ENCODE measurements around the gene ZC3H4.

The ZC3H4 gene

GRCh38 chr19:47123406-47123805, 9.8 kb upstream of the ZC3H4 start:
- Histone ChIP-seq H3K9me3 (ENCODE audit: severe bottlenecking) (no peaks in the 10 kb centered on the region), H3K27ac (no peak overlapping the region), H3K36me3 (no peaks in the 10 kb centered on the region), H3K4me3 (ENCODE audit: low read depth, low read length) (no peak overlapping the region), H3K27me3 (ENCODE audit: insufficient read depth, low read depth, severe bottlenecking) (no peaks in the 10 kb centered on the region)
- DNase-seq: no peak
- TF ChIP-seq CTCF (IDR thresholded peaks at IDR 0.05; ENCODE audit: low read depth, low read length): no peak

- no peak for TF ChIP-seq CTCF (IDR thresholded peaks at IDR 0.05; ENCODE audit: low read depth, low read length)
- Histone ChIP-seq H3K36me3 (no peaks in the 10 kb centered on the region), H3K9me3 (ENCODE audit: severe bottlenecking) (no peaks in the 10 kb centered on the region), H3K27me3 (ENCODE audit: insufficient read depth, low read depth, severe bottlenecking) (no peaks in the 10 kb centered on the region), H3K27ac (no peak overlapping the region), H3K4me3 (ENCODE audit: low read depth, low read length) (no peak overlapping the region)
- no peak for DNase-seq
Observed at GRCh38 chr19:47122359-47123335, 9.1 kb upstream of the ZC3H4 start.

- DNase-seq: no peak
- no peak for TF ChIP-seq CTCF (IDR thresholded peaks at IDR 0.05; ENCODE audit: low read depth, low read length)
- Histone ChIP-seq H3K4me3 (ENCODE audit: low read depth, low read length) (no peak overlapping the region), H3K27me3 (ENCODE audit: insufficient read depth, low read depth, severe bottlenecking) (no peaks in the 10 kb centered on the region), H3K27ac (no peak overlapping the region), H3K9me3 (ENCODE audit: severe bottlenecking) (no peaks in the 10 kb centered on the region), H3K36me3 (no peaks in the 10 kb centered on the region)
Observed at GRCh38 chr19:47120470-47121067, 7.0 kb upstream of the ZC3H4 start.

GRCh38 chr19:47113850-47114651, 475 bp upstream of the ZC3H4 start:
- peak overlapping the region; percentile 97 for H3K4me3 ChIP-seq (ENCODE audit: low read depth, low read length)
- H3K27ac ChIP-seq: peak overlapping the region; percentile 100
- TF ChIP-seq CTCF (IDR thresholded peaks at IDR 0.05; ENCODE audit: low read depth, low read length): no peak
- H3K36me3 ChIP-seq: peaks cover 16% of the 10 kb centered on the region
- H3K27me3 ChIP-seq (ENCODE audit: insufficient read depth, low read depth, severe bottlenecking): no peaks in the 10 kb centered on the region
- no peaks in the 10 kb centered on the region for H3K9me3 ChIP-seq (ENCODE audit: severe bottlenecking)
- no peak for DNase-seq

- no peak for TF ChIP-seq CTCF (IDR thresholded peaks at IDR 0.05; ENCODE audit: low read depth, low read length)
- peak; percentile 79 for DNase-seq
- Histone ChIP-seq H3K9me3 (ENCODE audit: severe bottlenecking) (no peaks in the 10 kb centered on the region), H3K27me3 (ENCODE audit: insufficient read depth, low read depth, severe bottlenecking) (no peaks in the 10 kb centered on the region), H3K27ac (peak overlapping the region; percentile 100), H3K4me3 (ENCODE audit: low read depth, low read length) (peak overlapping the region; percentile 97), H3K36me3 (peaks cover 16% of the 10 kb centered on the region)
Observed at GRCh38 chr19:47112166-47112996, 1.2 kb downstream of the ZC3H4 start.

Data from WERI-Rb-1 (cell line).